ENCODE measurements around the gene NFKBIE.

GRCh38 chr6:44221961-44222335 lies 43.4 kb downstream of the NFKBIE start:
- TF ChIP-seq CTCF (IDR thresholded peaks at IDR 0.05; ENCODE audit: insufficient read depth, low read depth, low read length) (no peak), EZH2 (IDR thresholded peaks at IDR 0.05; ENCODE audit: insufficient read depth, low read length) (no peak)
